ENCODE measurements around the gene GDI1.

GDI1 gene

GRCh38 chrX:154403192-154403591, 33.8 kb upstream of the GDI1 start:
- ChIA-PET POLR2A (ENCODE audit: low non-redundant PET) (interaction anchor here (0.7 kb wide), 2 partner anchors 32 to 124 kb away, joined by 3 to 7 read pairs; no protein-coding TSS in a partner anchor), CTCF (no interaction called here)
- peak overlapping the region; percentile 95 for H3K27ac ChIP-seq
- TF ChIP-seq CTCF (conservative IDR thresholded peaks at IDR 0.05; ENCODE audit: low read depth), result no peak
- no peak for DNase-seq (ENCODE audit: low spot score)

- ChIA-PET CTCF (no interaction called here), POLR2A (ENCODE audit: low non-redundant PET) (interaction anchor here (0.7 kb wide), 2 partner anchors 33 to 124 kb away, joined by 3 to 7 read pairs; no protein-coding TSS in a partner anchor)
- H3K27ac ChIP-seq, result no peak overlapping the region
- no peak for DNase-seq (ENCODE audit: low spot score)
- no peak for TF ChIP-seq CTCF (conservative IDR thresholded peaks at IDR 0.05; ENCODE audit: low read depth)
These were observed 33.1 kb upstream of the GDI1 start for GRCh38 chrX:154403858-154404257.

GRCh38 chrX:154404625-154405192, 32.2 kb upstream of the GDI1 start:
- TF ChIP-seq CTCF (conservative IDR thresholded peaks at IDR 0.05; ENCODE audit: low read depth), result no peak
- ChIA-PET CTCF (interaction anchor here (0.6 to 1.0 kb wide), 2 partner anchors 31 to 56 kb away, joined by 3 read pairs; no protein-coding TSS in a partner anchor), POLR2A (ENCODE audit: low non-redundant PET) (no interaction called here)
- DNase-seq (ENCODE audit: low spot score), result no peak
- peak overlapping the region; percentile 22 for H3K27ac ChIP-seq

GRCh38 chrX:154408659-154409221, 28.2 kb upstream of the GDI1 start:
- DNase-seq (ENCODE audit: low spot score), result no peak
- H3K27ac ChIP-seq, result peak overlapping the region; percentile 96
- no peak for TF ChIP-seq CTCF (conservative IDR thresholded peaks at IDR 0.05; ENCODE audit: low read depth)
- POLR2A ChIA-PET (ENCODE audit: low non-redundant PET), result no interaction called here
- CTCF ChIA-PET, result no interaction called here

- H3K27ac ChIP-seq, result peak within 1 kb of the TSS; percentile 96
- TF ChIP-seq CTCF (conservative IDR thresholded peaks at IDR 0.05; ENCODE audit: low read depth), result no peak
- ChIA-PET POLR2A (ENCODE audit: low non-redundant PET) (interaction anchor here (1.2 kb wide), 1 partner anchor 9 kb away, joined by 5 read pairs; no protein-coding TSS in a partner anchor), CTCF (no interaction called here)
- peak; percentile 70 for DNase-seq (ENCODE audit: low spot score)
These were observed 27.6 kb upstream of the GDI1 start, which contains the start of gene DNASE1L1 for GRCh38 chrX:154409222-154409871. TSS of gene DNASE1L1 (minus strand) at chrX:154409254. CDS start at chrX:154405568, 3,686 bp downstream.

GRCh38 chrX:154411981-154412340, 25.0 kb upstream of the GDI1 start:
- no peak for TF ChIP-seq CTCF (conservative IDR thresholded peaks at IDR 0.05; ENCODE audit: low read depth)
- DNase-seq (ENCODE audit: low spot score), result no peak
- ChIA-PET POLR2A (ENCODE audit: low non-redundant PET) (no interaction called here), CTCF (interaction anchor here (0.5 kb wide), 1 partner anchor 104 kb away, joined by 3 read pairs; no protein-coding TSS in a partner anchor)
- peak overlapping the region; percentile 96 for H3K27ac ChIP-seq
